SH-SY5Y (cell line): ENCODE data around the gene ENGASE.

Experiments
- GATA2 ChIP-seq: IDR thresholded peaks from 2 replicates; pipeline ENCODE4 v1.6.1; 2011; ENCODE audit warnings: mild to moderate bottlenecking, low read depth, low read length
- GATA3 ChIP-seq: IDR thresholded peaks from 2 replicates; pipeline ENCODE4 v1.6.1; 2011; ENCODE audit warnings: low read depth, mild to moderate bottlenecking, low read length, moderate library complexity

GRCh38 chr17:79028496-79029326 lies 45.9 kb upstream of the ENGASE start:
- TF ChIP-seq GATA2 (no peak), GATA3 (no peak)
